ENCODE measurements around the gene CMYA5.
A peak's percentile ranks its signal among the peaks of the same experiment; 100 is the strongest.
"Not testable (repeated sequence)": the region's sequence is repeated elsewhere in the genome, so short reads cannot be mapped to it uniquely, and the experiment has no call there.

The CMYA5 gene

DNA sequence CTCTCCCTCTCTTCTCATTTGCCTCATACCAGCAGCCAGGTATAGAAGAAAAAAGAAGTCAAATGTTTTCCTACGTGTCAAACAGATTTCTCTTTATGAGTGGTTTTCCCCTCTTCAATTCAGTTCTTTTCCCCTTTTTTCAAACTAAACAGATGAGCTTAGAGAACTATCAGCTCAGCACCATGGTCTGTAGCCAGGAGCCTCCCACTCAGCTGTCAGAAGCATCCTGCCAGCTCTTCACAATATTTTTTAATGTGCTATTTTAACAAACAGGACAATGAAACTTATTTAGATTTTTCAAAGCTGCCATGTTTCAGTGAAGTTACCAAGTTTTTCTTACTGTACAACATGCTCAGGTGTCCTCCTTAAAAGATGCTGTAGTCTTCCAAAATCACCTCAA lies 63.5 kb downstream of the CMYA5 start:
- DNase-seq = no peak

DNA sequence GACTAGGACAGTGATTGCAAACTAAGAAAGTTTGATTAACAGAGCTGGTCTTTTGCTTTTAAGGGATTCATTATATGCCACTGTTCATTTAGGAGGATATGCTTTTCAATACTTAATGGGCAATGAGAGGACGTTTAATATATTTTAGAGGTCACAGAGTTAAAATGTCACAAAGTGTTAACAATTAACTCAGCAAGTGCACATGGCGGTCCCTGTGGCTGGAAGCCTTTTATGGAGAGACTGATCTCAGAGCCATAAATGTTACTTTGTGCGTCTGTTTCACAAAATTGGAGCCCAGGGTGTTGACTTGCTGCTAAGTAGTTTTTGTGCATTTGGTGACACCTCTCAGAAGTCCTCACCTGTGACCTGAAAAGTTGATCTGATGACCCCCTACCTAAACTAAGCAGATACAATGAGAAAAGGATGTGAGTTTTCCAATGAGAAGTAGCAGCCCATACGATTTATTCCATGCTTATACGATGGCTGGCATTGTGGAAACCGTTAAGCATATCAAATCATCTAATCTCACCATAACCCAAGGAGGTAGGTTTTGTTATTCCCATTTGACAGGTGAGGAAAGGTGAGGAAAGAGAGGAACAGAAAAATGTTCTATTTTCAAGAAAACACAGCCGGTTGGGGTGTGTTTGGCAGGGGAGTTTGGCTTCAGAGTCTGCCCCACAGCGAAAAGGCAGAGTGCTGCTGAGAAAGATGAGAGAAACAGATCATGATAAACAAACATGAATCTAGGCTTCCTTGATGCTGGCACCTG lies 64.4 kb downstream of the CMYA5 start:
- no peak for DNase-seq

DNA sequence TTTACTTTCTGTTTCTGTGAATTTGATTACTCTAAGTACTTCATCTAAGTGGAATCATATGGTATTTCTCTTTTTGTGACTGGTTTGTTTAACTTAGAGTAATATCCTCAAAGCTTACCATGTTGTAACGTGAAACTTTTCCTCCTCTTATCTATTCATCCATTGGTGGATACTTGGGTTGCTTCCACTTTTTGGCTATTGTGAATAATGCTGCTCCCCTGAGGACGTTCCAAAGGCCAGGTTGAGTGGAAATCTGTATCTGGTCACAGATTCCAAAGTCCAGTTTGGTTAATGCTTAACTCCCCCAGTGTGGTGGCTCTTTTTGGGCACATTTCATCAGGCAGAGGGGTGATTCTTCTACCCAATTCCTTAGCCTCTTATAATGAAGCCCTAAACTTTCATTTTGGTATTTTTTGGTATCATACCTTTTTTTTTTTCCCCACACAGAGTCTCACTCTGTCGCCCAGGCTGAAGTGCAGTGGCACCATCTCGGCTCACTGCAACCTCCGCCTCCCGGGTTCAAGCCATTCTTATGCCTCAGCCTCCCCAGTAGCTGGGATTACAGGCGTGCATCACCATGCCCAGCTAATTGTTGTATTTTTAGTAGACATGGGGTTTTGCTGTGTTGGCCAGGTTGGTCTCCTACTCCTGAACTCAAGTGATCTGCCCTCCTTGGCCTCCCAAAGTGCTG lies 65.4 kb downstream of the CMYA5 start:
- no peak for DNase-seq

DNA sequence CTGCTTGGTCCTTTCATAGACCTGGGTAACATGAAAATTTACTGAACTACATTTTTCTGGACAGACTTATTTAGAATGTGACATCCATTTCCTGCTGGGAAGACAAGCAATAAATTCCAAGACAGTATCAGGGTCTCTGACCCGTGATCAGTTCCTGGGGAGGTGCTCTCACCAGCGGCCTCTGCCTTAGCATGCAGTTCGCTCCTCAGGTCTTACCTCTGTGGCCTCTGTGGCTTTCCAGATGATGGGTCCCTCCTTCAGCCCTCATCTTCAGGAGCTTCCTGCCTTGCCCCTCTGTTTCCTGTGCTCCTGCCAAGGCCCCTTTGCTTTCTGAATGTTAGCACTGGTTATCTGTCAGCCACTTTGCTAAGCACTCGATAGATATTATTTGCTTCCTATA lies 66.4 kb downstream of the CMYA5 start:
- no peak for DNase-seq

- DNase-seq = peak; percentile 45
These were observed 69.8 kb downstream of the CMYA5 start for GRCh38 chr5:79759436-79759835.

DNA sequence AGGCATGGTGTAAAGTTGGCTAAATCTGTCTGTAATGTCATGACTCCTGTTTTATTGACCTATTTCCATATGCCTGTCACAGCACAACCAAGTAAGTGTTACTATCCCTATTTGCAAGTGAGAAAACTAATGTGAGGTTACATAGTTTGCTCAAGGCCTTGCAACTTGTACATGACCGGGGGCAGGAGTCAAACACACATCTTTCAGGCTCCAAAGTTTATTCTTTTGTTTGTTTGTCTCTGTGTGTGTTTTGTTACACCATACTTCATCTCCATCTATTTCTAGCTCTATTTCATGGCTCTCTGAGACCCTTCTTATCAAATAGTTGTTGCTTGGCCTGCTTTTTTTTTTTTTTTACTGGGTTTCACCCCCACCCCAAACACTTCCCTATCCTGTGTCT lies 70.2 kb downstream of the CMYA5 start:
- DNase-seq = no peak

GRCh38 chr5:79762929-79763328 lies 73.3 kb downstream of the CMYA5 start:
- DNase-seq = no peak

DNA sequence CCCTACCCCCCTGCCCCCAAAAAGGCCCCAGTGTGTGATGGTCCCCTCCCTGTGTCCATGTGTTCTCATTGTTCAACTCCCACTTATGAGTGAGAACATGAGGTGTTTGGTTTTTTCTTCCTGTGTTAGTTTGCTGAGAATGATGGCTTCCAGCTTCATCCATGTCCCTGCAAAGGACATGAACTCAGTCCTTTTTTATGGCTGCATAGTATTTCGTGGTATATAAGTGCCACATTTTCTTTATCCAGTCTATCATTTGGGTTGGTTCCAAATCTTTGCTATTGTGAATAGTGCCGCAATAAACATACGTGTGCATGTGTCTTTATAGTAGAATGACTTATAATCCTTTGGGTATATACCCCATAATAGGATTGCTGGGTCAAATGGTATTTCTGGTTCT lies 74.5 kb downstream of the CMYA5 start:
- not testable (repeated sequence) for DNase-seq

DNA sequence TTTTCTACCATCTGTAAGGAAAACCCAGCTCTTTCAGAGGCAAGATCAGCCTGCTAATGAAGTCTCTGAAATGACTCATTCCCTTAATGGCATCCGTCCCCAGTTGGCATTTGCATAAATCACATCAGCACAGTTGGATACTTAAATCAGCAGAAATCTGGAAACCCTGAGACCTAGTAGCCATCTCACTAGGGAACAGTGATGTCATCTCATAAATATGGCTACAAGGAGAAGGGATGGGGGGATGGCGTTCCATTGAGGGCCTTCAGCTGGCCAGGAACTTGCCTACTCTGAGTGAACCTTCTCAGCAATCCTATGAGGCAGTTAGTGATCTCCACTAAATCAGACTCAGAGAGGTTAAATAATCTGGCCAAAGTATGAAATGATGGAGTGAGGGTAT lies 81.8 kb downstream of the CMYA5 start:
- DNase-seq = no peak

DNA sequence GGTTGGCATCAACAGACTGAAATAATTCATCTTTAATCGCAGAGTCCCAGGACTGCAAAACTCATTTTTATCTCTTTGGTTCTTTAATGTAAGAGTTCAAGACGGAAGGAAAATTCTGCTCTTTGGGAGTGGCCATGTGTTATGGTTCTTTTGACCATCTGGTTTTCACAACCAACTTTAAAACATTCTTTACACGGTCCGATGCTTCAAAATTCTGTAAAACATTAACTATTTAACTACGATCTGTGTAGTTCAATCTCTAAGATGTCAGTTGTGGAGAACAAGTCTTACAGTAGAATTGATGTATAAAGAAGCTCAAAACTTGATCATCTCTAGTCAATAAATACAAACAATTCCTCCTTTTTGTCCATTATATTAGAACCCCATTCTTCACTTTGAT lies 83.0 kb downstream of the CMYA5 start:
- DNase-seq = no peak

- no peak for DNase-seq
These were observed 84.0 kb downstream of the CMYA5 start for GRCh38 chr5:79773612-79774011.

DNA sequence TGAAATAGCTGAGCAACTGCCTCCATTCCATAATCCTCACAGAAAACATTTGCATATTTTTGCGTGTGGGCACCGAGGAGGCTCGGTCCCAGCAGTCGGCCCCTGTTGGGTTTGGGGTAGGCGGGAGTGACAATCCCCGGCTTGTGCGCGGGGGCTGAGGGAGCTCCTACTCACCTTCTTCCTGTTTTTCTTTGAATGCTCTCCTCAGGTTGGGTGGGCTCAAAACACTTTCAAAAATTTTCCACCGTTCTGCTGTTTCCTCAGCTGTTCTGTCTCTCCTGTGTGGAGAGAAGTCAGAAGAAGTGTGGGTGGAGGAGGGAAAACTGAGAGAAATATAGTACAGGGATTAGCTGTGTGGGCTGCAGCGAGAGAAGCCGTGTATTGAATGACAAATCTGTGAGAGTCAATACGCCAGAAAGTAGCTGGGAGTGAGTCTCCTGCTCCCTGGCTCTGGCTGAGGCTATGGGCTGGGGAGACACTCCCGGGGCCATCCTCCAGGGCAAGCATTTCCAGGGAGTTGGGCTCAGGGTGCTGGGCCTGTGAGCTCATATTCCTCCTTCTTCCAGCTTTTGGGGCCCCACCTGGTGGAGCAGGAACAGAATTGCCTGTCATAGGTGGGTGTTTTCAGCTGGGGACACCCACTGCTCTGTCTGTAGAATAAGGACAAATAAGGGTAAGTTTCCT lies 84.7 kb downstream of the CMYA5 start:
- no peak for DNase-seq

DNA sequence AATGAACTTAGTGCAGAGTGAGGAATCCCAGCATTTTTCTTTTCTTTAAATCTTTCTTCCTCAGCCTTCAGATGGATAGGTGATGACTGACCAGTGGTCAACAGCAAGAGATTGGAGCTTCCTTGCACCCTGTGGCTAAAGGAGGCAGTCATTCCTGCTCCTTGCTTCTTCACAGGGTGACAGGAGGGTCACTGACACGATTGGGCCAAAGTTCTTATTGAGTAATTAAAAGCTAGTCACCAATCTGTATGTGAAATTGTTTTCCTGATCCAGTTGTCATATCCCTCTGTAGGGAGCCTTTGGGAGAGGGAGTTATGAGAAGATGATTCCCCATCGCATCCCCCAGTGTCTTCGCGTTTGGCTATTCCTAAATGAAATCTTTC lies 85.2 kb downstream of the CMYA5 start:
- DNase-seq = no peak

- not testable (repeated sequence) for DNase-seq
These were observed 95.1 kb downstream of the CMYA5 start for GRCh38 chr5:79784741-79785140.

DNA sequence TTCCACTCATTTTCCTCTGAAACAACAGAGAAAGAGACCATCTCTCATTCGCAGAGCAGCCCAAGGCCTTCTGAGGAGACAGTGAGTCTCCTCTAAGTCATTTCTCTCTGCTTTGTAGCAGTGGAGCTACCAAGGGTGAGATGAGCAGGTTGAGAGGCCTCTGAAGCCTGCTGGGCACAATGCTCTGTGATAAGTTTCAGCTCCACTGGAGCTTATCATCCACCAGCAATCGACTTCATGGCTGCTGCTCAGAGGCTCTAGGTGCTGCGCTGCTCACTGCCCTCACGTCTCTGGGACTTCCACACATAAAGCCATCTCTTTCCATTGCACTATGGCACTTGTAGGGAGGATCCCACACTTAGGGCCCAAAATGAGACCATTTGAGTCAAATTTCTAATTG lies 96.3 kb downstream of the CMYA5 start:
- DNase-seq = no peak

GRCh38 chr5:79787448-79787847 lies 97.8 kb downstream of the CMYA5 start:
- no peak for DNase-seq

DNA sequence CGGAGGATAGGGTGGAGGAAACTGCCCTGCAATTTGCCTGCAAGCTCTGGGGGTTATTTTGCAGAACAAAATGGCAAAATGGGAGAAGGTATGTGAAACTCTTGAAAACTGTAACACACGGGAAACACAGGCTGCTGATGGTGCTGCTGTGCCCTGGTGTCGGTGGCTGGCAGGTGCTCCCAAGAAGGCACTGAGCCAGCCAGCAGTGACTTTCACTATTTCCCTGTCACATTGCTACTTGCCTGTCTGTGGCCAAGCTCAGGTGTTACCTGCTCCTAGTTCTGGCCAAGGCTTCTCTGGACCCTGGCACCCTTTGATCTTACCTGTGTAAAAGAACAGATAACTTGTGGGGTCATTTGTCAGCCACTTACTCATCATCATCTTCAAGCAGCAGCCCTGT lies 102.2 kb downstream of the CMYA5 start:
- no peak for DNase-seq

GRCh38 chr5:79792463-79792862 lies 102.8 kb downstream of the CMYA5 start:
- no peak for DNase-seq

GRCh38 chr5:79793304-79793703 lies 103.7 kb downstream of the CMYA5 start:
- DNase-seq = no peak

DNA sequence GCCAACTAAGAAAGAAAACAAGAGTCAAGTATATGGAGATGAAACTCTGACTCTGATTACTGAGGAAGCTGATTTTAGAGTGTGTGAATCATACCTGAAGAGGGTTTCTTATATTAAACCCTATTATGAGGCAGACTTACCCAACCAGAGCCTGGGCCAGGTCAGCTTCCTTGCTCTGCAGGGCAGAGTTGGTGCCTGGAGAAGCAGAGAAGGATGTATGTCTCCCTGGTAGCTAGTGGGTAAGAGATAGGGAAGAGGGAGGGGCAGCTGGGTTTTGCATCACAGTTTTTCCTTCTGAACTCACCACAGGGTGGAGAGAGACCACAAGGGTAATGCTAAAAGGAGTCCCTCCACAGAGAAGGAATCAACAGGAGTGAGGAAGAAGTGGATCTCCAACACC lies 104.1 kb downstream of the CMYA5 start:
- DNase-seq = no peak

DNA sequence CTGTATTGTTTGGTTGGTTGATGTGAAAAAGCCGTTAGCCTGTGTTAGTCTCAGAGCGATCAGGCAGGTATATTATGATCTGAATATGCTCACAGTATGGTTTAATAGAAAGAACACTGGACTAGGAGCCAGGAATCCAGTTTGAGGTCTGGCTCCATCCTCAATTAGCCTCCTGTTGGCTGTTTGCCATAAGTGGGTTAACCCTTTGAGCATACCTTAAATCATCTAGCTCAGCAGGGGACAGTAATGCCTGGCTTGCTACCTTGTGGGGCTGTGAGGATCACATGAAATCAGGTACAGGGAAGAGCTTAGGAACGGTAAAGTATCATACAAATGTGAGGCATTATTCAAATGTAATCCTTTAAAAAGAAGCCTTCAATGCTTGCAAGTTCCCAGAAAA lies 104.7 kb downstream of the CMYA5 start:
- DNase-seq = no peak

DNA sequence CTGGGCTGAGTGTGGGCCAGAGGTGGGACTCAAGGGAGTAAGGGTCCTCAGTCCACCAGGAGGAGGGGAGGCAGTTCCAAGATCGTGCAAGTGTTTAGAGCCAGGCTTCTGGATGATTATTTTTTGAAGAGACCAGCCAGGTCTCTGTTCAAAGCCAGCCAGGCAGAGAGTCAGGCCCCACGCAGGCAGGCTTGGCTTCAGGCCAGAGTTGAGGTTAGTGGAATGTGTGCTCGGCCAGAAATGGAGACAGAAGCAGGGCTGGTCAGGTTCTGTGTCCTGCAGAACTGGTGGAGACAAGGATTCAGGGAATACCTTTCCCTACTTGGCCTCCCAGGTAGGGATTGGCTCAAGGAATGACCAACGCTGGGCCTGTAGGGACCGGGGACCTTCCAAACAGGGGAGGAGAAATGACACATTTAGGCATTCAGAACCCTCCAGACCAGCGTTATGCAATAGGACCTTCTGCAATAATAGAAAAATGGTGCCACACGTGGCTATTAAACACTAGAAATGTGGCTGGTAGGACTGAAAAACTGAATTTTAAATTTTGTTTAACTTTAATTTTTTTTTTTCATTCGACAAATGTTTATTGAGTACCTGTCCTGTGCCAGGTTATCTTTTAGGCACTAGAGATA lies 106.2 kb downstream of the CMYA5 start:
- DNase-seq = no peak

DNA sequence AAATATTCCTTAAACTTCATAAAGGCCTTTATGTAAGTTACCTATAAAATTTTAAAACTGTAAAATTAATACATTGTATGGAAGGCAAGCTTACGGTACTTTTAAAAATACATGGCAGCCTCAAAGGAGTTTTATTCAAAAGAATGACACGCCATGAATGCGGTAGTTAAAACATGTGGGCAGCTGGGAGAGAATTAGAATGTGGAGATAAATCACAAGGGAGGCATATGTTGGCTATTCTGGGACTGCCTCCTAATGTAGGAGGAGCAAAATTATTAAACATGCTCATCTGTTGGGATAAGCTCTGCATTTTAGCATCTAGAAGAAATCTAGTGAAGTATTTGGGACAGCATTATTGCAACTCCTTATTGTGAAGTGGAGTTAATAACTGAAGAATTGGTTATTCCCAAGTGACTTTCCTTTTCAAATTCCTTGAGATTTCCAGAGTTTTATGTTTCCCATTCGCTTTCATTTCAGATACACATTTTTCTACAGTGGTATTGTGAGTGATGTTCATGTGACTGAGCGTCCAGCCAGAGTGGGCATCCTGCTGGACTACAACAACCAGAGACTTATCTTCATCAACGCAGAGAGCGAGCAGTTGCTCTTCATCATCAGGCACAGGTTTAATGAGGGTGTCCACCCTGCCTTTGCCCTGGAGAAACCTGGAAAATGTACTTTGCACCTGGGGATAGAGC lies 109.4 kb downstream of the CMYA5 start:
- no peak for DNase-seq

Data from right forelimb (tissue), 1 donor.